Neuronal stem cell (in vitro differentiated cells): ENCODE results near the gene COL25A1.

Source experiments
- DNase-seq: peaks from one replicate; pipeline ENCODE4 v3.0.0-alpha.2; 2013; ENCODE audit warnings: low spot score
- H2AFZ ChIP-seq: one replicate; pipeline ENCODE4 v1.6.1; 2013; ENCODE audit warnings: mild to moderate bottlenecking, low read length, inconsistent platforms
- H2AK5ac ChIP-seq: 2 replicates; pipeline ENCODE4 v1.6.1; 2013; ENCODE audit warnings: low read depth, mild to moderate bottlenecking, inconsistent platforms, low read length, moderate library complexity, mixed read lengths
- H2BK120ac ChIP-seq: 2 replicates; pipeline ENCODE4 v1.6.1; 2013; ENCODE audit warnings: low read depth, mild to moderate bottlenecking, inconsistent platforms, low read length, moderate library complexity, mixed read lengths
- H2BK12ac ChIP-seq: one replicate; pipeline ENCODE4 v1.6.1; 2013; ENCODE audit warnings: low read length, inconsistent platforms
- H2BK15ac ChIP-seq: 2 replicates; pipeline ENCODE4 v1.6.1; 2013; ENCODE audit warnings: mild to moderate bottlenecking, low read length, inconsistent platforms, mixed read lengths
- H2BK5ac ChIP-seq: one replicate; pipeline ENCODE4 v1.6.1; 2013; ENCODE audit warnings: inconsistent platforms, mild to moderate bottlenecking, low read length, moderate library complexity
- H3K14ac ChIP-seq: one replicate; pipeline ENCODE4 v1.6.1; 2013; ENCODE audit warnings: low read length, inconsistent platforms
- H3K18ac ChIP-seq: 2 replicates; pipeline ENCODE4 v1.6.1; 2013; ENCODE audit warnings: low read length, inconsistent platforms
- H3K23ac ChIP-seq: 2 replicates; pipeline ENCODE4 v1.6.1; 2013; ENCODE audit warnings: low read depth, mild to moderate bottlenecking, mixed read lengths, low read length, inconsistent platforms; ENCODE audit not compliant: poor library complexity
- H3K27ac ChIP-seq: replicated peaks from 3 replicates; pipeline ENCODE4 v1.5.1; 2013; ENCODE audit warnings: low read length, inconsistent platforms
- H3K27me3 ChIP-seq, 3 experiments: 2 replicates each; pipeline ENCODE4 v1.6.1; 2013; ENCODE audit warnings: low read length in 3 of 3, mild to moderate bottlenecking in 2 of 3, inconsistent platforms in 1 of 3, low read depth in 1 of 3, mixed read lengths in 1 of 3, moderate library complexity in 1 of 3; ENCODE audit not compliant: control insufficient read depth in 3 of 3, insufficient read depth in 3 of 3
- H3K36me3 ChIP-seq, 2 donors: replicated peaks in 1 of 2; 2 replicates each; pipeline ENCODE4 v1.6.1; 2013; ENCODE audit warnings: low read length in 2 of 2; ENCODE audit not compliant: control insufficient read depth in 2 of 2, insufficient read depth in 2 of 2
- H3K4ac ChIP-seq: 2 replicates; pipeline ENCODE4 v1.6.1; 2013; ENCODE audit warnings: inconsistent platforms, mild to moderate bottlenecking, low read length, moderate library complexity
- H3K4me1 ChIP-seq, 2 donors: 1 replicate in 1 of 2; 2 replicates in 1 of 2; pipeline ENCODE4 v1.6.1; 2013; ENCODE audit warnings: low read length in 2 of 2, low read depth in 1 of 2; ENCODE audit not compliant: control insufficient read depth in 2 of 2, insufficient read depth in 1 of 2
- H3K4me2 ChIP-seq: one replicate; pipeline ENCODE4 v1.6.1; 2013; ENCODE audit warnings: mild to moderate bottlenecking, low read length, inconsistent platforms; ENCODE audit not compliant: insufficient read depth, poor library complexity, severe bottlenecking
- H3K4me3 ChIP-seq, 2 donors: 2 replicates each; pipeline ENCODE4 v1.5.1; 2013; ENCODE audit warnings: low read length in 2 of 2, mild to moderate bottlenecking in 2 of 2, inconsistent platforms in 1 of 2, moderate library complexity in 1 of 2
- H3K79me1 ChIP-seq: one replicate; pipeline ENCODE4 v1.6.1; 2013; ENCODE audit warnings: low read depth, mild to moderate bottlenecking, inconsistent platforms, low read length, moderate library complexity
- H3K9ac ChIP-seq: one replicate; pipeline ENCODE4 v1.6.1; 2013; ENCODE audit warnings: mild to moderate bottlenecking, low read depth, low read length, inconsistent platforms; ENCODE audit not compliant: poor library complexity
- H3K9me3 ChIP-seq, 2 donors: replicated peaks in 1 of 2; 2 replicates each; pipeline versions ENCODE3 to v1.6.1; 2013; ENCODE audit warnings: low read length in 2 of 2, mild to moderate bottlenecking in 2 of 2, inconsistent platforms in 1 of 2, low read depth in 1 of 2, mixed read lengths in 1 of 2, moderate library complexity in 1 of 2; ENCODE audit not compliant: control insufficient read depth in 2 of 2, insufficient read depth in 1 of 2
- H4K8ac ChIP-seq: one replicate; pipeline ENCODE4 v1.6.1; 2013; ENCODE audit warnings: low read depth, mild to moderate bottlenecking, inconsistent platforms, low read length, moderate library complexity
- H4K91ac ChIP-seq: one replicate; pipeline ENCODE4 v1.6.1; 2013; ENCODE audit warnings: low read length, low read depth, mild to moderate bottlenecking, inconsistent platforms; ENCODE audit not compliant: poor library complexity
- WGBS, 2 donors: extraction: QIAGEN DNeasy Blood & Tissue Kit; methylation state at CpG; one replicate each; pipeline ENCODE4 v1.1.7; 2013; ENCODE audit warnings: missing lambda C conversion rate in 2 of 2, mixed read lengths in 1 of 2; ENCODE audit not compliant: insufficient read length in 2 of 2, insufficient replicate concordance in 1 of 2; ENCODE audit errors: extremely low coverage in 2 of 2; 5-methylcytosine and 5-hydroxymethylcytosine counted together

Gene COL25A1

GRCh38 chr4:108787106-108787505 lies 515.4 kb downstream of the COL25A1 start:
- no peak overlapping the region for H3K4ac ChIP-seq
- H2BK120ac ChIP-seq: no peak overlapping the region
- no peak overlapping the region for H3K4me2 ChIP-seq
- no peak overlapping the region for H3K18ac ChIP-seq
- no peak overlapping the region for H3K27ac ChIP-seq
- no peaks in the 10 kb centered on the region for H3K36me3 ChIP-seq
- no peak overlapping the region for H2BK12ac ChIP-seq
- H2BK5ac ChIP-seq: no peak overlapping the region
- no peak overlapping the region for H3K4me3 ChIP-seq
- no peaks in the 10 kb centered on the region for H3K9me3 ChIP-seq
- no peaks in the 10 kb centered on the region for H3K27me3 ChIP-seq
- no peak overlapping the region for H3K9ac ChIP-seq
- no CpG with 5 or more reads among the region's 14 CpGs for WGBS, 2 donors
- no peak overlapping the region for H4K91ac ChIP-seq
- H2BK15ac ChIP-seq: no peak overlapping the region
- no peaks in the 10 kb centered on the region for H3K4me1 ChIP-seq
- H2AK5ac ChIP-seq: no peak overlapping the region
- DNase-seq: no peak
- no peak overlapping the region for H3K23ac ChIP-seq
- no peak overlapping the region for H2AFZ ChIP-seq
- no peak overlapping the region for H3K14ac ChIP-seq
- H3K79me1 ChIP-seq: no peaks in the 10 kb centered on the region
- H4K8ac ChIP-seq: no peak overlapping the region

GRCh38 chr4:108786351-108786750 lies 516.1 kb downstream of the COL25A1 start:
- H3K36me3 ChIP-seq: no peaks in the 10 kb centered on the region
- H2BK5ac ChIP-seq: no peak overlapping the region
- no peak overlapping the region for H3K4me3 ChIP-seq
- no peak overlapping the region for H4K91ac ChIP-seq
- WGBS, 2 donors: no CpG with 5 or more reads among the region's 8 CpGs
- H3K14ac ChIP-seq: no peak overlapping the region
- H2BK12ac ChIP-seq: no peak overlapping the region
- H3K27ac ChIP-seq: no peak overlapping the region
- H3K4ac ChIP-seq: no peak overlapping the region
- no peak overlapping the region for H3K23ac ChIP-seq
- H3K18ac ChIP-seq: no peak overlapping the region
- H3K4me2 ChIP-seq: no peak overlapping the region
- no peaks in the 10 kb centered on the region for H3K79me1 ChIP-seq
- H3K9me3 ChIP-seq: no peaks in the 10 kb centered on the region
- no peak overlapping the region for H4K8ac ChIP-seq
- H3K27me3 ChIP-seq: no peaks in the 10 kb centered on the region
- H2AFZ ChIP-seq: no peak overlapping the region
- H3K9ac ChIP-seq: no peak overlapping the region
- H3K4me1 ChIP-seq: no peaks in the 10 kb centered on the region
- H2BK15ac ChIP-seq: no peak overlapping the region
- no peak overlapping the region for H2BK120ac ChIP-seq
- no peak for DNase-seq
- H2AK5ac ChIP-seq: no peak overlapping the region

DNA sequence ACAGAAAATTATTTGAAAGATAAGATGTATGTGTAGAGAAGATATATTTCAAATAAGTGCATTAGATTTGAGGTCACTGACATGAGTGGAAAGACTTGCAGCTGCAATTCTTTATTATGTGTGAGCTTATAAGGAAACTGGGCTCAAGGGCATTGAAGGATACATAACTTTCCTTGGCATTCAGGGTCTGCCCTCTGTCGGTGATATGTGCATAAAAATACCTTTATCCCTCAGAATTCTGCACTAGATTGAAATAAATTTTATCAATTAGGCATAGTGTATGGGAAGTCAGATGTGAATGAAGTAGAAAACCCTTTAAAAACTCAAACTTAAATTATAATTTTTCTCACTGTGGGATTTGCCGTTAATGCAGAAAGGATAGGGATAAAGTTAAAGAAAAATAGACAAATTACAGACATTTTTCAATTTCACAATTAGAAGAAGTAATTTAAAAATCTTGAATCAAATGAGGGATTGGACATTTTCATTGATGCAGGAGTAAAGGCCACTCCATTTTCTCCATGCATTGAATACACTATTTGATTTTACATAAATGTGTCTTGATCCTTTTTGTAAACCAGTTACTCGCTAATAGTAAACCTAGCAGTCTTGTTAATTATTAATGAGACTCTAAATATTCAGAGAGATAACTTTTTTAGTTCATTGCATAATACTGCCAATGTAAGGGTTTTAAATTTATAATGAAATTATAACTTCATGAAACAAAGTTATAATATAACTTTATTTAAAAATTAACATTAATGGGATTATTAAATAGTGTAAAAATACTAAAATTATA lies 518.6 kb downstream of the COL25A1 start:
- DNase-seq: no peak
- H3K27ac ChIP-seq: no peak overlapping the region

GRCh38 chr4:108779958-108780357 lies 522.5 kb downstream of the COL25A1 start:
- no peak overlapping the region for H2BK120ac ChIP-seq
- H3K14ac ChIP-seq: no peak overlapping the region
- no peaks in the 10 kb centered on the region for H3K4me1 ChIP-seq
- H3K79me1 ChIP-seq: no peaks in the 10 kb centered on the region
- H3K9me3 ChIP-seq: no peaks in the 10 kb centered on the region
- DNase-seq: no peak
- H3K4me2 ChIP-seq: no peak overlapping the region
- no peak overlapping the region for H2BK15ac ChIP-seq
- no peak overlapping the region for H3K18ac ChIP-seq
- H3K27me3 ChIP-seq: no peaks in the 10 kb centered on the region
- no peak overlapping the region for H3K4me3 ChIP-seq
- no peaks in the 10 kb centered on the region for H3K36me3 ChIP-seq
- H2AFZ ChIP-seq: no peak overlapping the region
- H3K9ac ChIP-seq: no peak overlapping the region
- no peak overlapping the region for H2AK5ac ChIP-seq
- no peak overlapping the region for H2BK12ac ChIP-seq
- H4K8ac ChIP-seq: no peak overlapping the region
- no peak overlapping the region for H4K91ac ChIP-seq
- H3K4ac ChIP-seq: no peak overlapping the region
- H3K23ac ChIP-seq: no peak overlapping the region
- no peak overlapping the region for H2BK5ac ChIP-seq
- no peak overlapping the region for H3K27ac ChIP-seq

More for the DNA sequence above, 518.6 kb downstream of the COL25A1 start:
- no peak overlapping the region for H2BK5ac ChIP-seq
- no peak overlapping the region for H4K91ac ChIP-seq
- no peak overlapping the region for H3K14ac ChIP-seq
- H3K79me1 ChIP-seq: no peaks in the 10 kb centered on the region
- H2AK5ac ChIP-seq: no peak overlapping the region
- H2BK120ac ChIP-seq: no peak overlapping the region
- no CpG with 5 or more reads among the region's 3 CpGs for WGBS, 2 donors
- H2BK12ac ChIP-seq: no peak overlapping the region
- no peaks in the 10 kb centered on the region for H3K36me3 ChIP-seq
- H3K18ac ChIP-seq: no peak overlapping the region
- H3K4me3 ChIP-seq: no peak overlapping the region
- no peak overlapping the region for H2AFZ ChIP-seq
- H3K9ac ChIP-seq: no peak overlapping the region
- H3K27me3 ChIP-seq: no peaks in the 10 kb centered on the region
- H4K8ac ChIP-seq: no peak overlapping the region
- no peak overlapping the region for H3K4me2 ChIP-seq
- H3K9me3 ChIP-seq: no peaks in the 10 kb centered on the region
- H3K23ac ChIP-seq: no peak overlapping the region
- no peaks in the 10 kb centered on the region for H3K4me1 ChIP-seq
- no peak overlapping the region for H3K4ac ChIP-seq
- H2BK15ac ChIP-seq: no peak overlapping the region
